HG03571 (cell line): ENCODE results near the gene MNX1.

Source experiments
- ATAC-seq: cut with Tn5 transposase; IDR thresholded peaks from one replicate; pipeline ENCODE4 v1.9.1; 2021; ENCODE audit not compliant: unreplicated experiment

The MNX1 gene

DNA sequence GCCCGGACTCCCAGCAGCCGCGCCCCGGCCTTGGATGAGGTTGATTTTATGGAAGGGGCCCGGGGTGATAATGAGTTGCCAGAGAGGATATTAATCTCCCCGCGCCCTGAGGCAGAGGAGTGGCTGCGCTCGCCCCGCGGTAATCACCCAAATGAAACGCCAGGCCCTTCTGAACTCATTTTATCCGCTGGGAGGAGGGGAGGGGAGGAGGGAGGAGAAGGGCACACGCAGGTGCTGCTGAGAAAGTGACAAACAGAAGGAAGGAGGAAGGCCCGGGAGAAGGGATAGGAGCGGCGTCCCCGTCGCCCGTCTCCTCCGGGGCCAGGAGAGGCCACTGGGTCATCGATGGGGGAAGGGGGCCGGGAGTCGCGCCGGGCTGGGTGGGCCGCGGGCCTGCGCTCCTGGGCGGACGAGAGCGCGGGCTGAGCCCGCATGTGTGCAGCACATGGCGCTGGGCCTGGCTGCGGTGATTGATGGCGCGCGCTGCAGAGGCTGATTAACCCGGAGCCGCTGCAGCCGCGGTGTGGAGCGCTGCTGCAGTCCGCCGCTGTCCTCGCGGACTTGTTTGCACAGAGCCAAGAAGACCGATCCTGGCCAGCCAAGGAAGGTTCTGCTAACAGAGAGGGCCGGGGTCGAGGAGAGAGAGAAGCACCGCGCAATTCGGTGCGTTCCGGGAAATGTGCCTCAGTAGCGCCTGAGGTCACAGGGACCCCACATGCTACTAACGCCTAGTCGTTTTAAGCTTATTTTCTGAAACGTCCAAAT, 6.5 kb downstream of the MNX1 start:
- no peak for ATAC-seq

DNA sequence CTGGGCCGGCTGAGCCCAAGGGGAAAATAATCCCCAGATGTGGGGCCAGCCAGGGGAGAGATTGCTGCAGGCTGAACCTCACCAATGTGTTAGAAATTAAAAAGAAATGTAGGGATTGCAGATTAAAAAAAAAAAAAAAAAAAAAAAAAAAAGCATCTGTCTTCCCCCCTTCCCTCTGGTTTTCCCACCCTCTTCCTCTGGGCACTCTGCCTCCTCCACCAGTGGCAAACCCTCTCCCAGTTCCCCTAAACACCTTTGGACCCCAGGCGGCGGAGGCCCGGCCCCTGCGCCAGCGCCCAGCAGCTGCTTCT, 7.1 kb downstream of the MNX1 start:
- ATAC-seq, result no peak

DNA sequence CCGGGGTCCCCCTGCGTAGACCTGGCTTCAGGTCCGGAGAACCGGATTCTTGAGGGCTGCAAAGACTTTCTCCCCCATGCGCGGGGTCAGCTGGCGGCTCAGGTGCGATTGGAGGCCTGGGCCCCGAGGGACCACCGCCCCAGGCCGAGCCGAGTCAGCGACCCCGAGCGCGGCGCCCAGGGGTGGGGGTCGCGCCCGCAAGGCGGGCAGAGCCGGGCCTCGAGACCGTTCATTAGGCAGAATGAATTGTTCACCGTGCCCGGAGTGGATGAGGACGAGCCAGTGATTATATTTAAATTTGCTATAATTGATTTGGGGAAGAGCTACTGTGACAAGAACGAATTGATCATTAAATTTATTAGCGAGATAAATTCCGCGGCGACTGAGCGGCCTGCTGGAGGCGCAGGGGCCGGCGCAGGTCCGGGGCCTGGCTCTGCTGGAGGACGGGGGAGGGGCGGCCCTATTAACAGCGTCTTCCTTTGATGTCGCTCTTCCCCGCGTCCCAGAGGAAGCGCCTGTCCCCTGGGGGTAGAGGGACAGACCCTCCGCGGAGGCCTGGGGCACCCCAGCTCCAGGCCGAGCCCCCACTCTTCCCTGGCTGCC, 7.5 kb downstream of the MNX1 start:
- ATAC-seq, result no peak

DNA sequence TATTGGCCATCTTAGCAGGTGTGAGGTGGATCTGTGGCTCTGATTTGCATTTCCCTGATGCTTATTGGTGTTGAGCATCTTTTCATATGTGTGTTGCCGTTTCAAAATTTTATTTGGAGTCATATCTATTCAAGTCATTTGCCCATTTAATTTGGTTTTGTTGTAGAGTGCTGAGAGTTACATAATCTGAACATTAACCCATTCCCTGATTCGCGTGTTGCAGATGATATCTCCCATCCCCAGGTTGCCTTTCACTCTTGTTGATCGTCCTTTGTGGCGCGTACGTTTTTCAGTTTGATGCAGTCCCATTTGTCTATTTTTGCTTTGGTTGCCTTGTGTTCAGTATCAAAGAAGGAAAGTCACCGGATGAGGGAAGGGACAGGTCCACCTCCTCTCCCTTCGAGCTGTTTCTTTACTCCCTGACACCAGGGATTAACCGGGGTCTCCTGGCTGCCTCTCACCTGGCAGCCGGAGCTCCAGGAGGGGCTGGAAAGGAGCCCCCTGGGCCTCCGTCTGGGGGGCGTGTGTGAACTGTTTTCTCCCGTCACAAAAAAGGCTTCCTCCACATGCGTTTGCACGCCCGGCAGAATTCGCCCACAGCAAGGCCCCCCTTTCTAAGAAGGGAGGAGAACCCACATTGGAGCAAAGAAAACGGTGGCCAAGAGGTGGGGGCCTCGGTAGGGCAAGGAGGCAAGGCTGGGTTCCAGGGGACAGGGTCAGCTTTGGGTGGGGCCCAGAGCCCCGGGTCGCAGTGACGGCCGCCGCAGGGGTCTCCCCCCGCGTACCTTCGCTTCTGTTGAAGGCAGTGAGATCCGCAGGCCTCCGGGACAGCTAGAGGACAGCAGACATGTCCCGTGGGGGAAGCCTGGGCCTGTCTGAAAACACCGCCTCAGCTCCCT, 8.3 kb downstream of the MNX1 start:
- no peak for ATAC-seq

DNA sequence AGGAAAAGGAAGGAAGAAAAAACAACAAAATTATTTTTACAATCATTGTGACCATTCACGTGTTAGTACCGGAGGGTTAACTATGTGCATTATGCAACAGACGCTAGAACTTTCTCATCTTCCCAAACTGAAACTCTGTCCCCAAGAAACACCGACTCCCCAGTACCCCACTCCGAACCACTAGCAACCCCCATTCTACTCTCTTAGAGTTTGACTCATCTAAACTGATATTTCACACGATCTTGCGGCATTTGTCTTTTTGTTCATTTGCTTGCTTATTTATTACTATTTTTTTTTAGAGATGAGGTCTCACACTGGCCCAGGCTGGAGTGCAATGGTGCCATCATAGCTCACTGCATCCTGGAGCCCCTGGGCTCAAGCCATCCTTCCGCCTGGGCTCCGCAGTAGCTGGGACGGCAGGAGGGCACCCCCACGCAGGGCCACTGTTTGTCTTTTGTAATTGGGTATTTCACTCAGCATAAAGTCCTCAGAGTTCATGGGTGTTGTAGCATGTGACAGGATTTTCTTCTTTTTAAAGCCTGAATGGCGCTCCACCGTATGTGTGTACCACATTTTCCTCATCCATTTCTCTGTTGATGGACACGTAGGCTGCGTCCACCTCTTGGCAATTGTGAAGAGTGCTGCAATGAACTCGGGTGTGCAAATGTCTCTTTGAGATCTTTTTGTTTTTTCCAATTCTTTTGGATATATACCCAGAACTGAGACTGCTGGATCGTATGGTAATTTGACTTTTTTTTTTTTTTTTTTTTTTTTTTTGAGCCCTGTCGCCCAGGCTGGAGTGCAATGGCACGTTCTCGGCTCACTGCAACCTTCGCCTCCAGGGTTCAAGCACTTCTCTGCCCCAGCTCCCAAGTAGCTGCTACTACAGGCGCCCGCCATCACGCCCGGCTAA, 9.5 kb downstream of the MNX1 start:
- no peak for ATAC-seq

DNA sequence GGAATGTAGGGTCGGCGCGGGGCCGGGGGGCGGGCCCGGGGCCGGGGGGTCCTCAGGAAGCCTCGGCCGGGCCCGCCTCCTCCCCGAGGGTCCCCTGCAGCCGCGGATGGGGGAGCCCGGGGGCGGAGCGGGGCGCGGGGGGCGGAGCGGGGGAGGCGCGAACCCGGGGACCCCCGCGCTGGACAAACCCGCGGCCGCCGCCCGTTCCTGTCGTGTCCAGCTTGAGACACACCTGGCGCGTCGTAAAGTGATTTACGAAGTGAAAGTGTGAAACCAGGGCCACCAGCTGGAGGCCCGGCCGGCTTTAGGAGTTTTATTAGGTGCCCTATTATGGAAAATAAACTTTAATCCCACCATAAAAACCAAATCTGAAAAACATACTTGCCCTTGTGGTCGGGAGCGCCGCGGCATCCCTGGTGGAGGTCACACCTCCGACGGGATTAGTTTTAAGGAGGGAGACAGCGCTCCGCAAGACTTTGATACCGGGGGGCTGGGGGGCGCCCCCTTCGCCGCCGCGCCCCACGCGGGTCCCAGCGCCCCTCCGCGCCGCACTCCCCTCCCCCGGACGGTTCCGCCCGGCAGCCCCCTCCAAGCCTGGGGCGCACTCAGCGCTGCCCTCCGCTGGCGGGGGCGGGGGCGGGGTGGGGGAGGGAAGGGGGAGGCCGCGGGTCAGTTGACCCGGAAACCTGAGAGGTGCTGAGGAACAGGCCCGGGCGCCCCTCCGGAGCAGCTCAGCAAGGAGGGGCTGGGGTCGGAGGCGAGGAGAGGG, 10.3 kb downstream of the MNX1 start:
- no peak for ATAC-seq

DNA sequence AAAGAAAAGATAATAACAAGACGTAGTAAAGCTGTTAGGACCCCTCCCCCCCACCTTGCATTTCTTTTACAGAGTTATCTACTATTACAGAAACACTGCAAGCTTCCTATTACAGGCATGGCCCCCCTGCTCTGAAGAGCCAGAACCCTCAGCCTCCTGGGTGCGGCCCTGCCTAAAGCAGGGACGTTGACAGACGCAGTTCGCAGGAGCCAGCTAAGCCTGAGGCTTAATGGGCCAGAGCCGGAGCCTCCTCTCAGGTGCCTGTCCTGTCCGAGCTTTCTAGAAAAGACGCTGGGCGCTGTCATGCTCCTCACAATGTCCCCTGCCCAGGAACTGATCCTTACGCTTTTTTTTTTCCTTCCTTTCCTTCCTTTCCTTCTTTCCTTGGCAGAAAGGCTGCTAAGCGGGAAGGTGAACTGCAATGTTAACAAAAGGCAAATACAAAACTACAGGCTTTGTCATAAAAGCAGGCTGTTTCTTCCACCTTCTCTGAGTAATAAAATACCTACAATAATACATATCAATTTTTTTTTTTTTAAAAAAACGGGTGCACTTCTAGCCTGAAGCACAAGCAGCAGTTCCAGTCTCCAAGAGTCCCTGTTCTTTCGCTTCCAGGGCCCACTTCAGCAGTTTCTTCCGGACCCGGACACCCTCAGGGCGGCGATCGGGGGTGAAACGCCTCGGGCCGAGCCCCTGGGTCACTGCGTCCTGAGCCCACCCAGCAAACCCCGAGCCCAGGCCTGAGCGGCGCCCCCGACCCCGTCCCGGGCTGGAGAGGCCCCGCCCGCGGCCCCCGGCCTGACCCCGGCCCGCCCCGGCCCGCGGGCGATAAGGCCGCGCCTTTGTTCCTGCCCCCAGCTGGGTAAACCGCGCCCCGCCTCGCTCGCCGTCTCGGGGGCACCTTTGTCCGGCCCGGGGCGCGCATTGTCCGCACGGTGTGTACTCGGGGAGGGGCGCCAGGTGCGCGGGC, 11.2 kb downstream of the MNX1 start:
- no peak for ATAC-seq

DNA sequence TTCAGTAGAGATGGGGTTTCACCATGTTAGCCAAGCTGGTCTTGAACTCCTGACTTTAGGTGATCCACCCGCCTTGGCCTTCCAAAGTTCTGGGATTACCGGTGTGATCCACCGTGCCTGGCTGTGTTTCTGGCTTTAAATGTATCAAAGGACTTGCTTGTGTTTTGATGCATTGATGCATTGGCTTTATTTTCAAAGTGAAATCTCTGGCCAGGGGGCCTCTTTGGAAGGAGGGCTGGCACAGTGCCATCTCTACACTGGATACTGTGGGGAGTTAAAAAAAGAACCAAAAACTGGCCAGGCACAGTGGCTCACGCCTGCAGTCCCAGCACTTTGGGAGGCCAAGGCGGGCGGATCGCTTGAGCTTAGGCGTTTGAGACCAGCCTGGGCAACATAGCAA, 16.0 kb downstream of the MNX1 start:
- no peak for ATAC-seq

DNA sequence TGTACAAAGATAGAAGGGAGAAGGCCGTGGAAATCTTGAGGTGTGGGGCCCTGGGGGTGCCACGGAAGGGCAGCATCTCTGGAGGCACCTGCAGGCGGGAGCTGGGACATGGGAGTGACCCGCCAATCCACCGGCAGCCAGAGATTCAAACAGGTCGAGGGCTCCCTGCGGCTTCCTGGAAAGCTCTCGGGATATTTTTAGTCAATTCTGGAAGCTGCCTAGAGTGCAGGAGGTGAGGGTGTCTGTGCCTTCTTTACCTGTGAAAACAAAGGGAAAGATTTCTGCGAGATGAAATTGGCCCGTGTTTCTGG, 16.6 kb downstream of the MNX1 start:
- ATAC-seq, result no peak

DNA sequence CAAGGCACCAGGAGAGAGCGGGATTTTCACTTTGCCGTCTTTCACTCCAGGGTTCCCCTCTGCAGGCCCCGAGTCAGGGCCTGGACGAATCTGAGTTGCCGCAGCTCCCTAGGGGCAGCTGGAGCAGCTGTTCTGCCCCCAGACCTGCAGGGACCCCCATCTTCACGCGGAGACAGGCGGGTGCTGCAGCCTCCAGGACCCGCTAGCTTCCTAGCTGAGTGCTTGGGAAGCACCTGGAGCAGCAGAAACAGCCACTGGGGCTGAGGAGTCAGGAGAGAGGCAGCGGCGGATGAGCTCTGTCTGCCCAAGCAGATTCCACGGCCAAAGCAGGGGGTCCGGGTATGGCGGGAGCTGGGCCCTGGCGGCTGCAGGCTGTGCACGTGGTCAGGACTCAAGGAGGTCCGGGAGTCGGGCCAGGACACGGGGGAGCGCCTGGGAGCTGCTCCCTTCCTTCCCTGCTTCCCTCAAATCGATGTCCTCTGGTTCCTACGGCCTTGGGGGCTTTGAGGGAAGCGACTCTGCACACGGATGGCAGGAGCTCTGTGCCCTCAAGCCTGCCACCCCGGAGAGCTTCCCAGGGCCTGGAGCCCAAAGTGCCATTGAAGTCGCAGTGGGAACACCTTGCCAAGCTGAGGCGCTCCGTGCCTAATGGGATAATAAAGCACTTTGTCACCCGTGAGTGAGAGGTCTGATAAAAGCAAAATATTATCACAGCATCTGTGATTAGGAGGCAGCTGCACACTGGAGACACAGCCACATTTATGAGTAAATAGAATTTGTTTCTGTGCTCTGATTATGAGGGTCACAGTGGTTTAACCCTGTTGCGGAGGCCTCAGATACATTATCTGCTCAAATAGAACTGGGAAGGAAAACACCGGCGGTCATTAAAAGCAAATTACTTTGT, 17.2 kb downstream of the MNX1 start:
- ATAC-seq, result no peak

DNA sequence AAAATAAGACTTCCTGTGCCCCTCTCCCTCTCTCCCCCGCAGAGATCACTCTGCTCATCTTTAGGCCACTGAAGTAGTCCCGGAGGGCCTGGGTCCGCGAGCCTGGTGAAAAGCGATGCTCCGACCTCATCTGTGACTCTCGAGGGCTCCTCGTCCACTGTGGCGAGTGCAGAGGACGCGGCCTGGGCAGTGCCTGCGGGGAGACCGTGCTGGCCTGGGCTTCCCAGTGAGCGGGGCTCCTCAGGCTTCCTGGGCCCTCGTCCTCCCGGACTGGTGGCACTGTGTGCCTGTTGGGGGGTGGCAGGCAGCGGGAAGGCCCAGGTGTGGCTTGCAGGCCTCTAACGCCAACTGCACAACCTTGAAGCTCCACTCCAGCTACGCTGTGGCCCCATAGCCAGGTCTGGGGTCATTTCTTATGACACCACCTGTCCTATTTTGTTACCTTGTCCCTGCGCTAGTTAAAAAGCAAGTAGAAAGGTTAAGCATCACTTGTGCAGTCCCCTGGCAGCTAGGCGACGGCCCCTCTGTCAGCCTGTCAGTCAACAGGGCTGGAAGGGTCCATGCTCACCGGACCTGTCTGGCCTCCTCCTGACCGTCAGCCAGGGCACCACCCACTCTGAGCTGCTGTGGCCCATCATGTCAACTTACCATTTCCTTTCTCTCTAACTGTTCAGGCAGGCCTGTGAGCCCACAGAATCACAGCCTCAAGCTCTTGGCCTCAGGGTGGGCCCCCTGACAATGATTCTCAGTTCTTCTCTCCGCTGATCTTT, 20.5 kb downstream of the MNX1 start:
- no peak for ATAC-seq

DNA sequence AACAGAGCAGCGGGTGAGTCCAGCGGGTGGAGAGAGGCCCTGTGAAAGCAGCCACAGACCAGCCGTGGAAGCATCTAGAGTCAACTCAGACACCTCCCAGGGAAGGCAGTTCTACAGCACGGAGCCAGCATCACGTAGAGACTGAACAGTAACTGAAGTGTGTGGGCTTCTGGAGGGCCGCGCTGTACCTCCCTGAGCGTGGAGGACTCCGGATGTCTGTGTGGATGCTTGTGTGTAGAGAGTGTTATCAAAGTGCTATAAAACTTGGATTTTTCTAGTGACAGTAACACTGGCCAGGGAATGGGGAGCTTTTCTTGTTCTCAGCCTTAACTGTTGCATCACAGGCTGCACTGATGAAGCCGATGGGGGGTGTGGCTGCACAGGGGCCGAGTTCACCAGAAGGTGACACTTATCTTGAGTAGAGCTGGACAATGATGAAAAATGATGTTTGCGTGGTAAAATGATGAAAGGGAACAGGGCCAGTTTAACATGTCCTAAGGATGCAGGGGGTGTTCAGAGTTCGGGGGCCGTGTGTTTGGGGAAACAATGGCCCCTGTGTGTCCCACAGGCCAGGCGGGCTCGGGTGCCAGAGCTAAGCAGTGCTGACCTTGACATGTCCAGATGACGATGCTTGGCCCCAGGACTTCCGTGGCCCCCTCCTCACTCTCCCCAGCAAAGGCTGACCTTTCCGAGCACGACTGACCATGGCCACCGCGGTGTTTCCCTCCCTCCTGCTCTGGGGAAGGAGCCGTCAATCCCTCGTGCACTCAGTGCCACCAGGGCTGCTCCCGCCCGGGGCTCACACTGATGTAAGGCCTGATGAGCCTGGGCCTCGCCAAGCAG, 21.9 kb downstream of the MNX1 start:
- ATAC-seq, result no peak

DNA sequence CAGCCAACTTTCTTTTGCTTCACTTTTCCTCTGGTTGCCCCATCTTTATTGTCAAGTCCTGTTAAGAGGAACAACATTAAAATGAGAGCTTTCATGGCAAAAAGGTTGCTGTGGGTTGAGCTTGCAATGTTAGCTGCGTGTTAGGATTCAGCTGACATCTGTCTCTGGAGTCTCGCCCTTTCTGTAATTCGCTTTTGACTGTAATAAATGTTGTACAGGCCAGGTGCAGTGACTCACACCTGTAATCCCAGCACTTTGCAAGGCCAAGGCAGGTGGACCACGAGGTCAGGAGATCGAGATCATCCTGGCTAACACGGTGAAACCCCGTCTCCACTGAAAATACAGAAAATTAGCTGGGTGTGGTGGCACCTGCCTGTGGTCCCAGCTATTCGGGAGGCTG, 24.1 kb downstream of the MNX1 start:
- no peak for ATAC-seq

DNA sequence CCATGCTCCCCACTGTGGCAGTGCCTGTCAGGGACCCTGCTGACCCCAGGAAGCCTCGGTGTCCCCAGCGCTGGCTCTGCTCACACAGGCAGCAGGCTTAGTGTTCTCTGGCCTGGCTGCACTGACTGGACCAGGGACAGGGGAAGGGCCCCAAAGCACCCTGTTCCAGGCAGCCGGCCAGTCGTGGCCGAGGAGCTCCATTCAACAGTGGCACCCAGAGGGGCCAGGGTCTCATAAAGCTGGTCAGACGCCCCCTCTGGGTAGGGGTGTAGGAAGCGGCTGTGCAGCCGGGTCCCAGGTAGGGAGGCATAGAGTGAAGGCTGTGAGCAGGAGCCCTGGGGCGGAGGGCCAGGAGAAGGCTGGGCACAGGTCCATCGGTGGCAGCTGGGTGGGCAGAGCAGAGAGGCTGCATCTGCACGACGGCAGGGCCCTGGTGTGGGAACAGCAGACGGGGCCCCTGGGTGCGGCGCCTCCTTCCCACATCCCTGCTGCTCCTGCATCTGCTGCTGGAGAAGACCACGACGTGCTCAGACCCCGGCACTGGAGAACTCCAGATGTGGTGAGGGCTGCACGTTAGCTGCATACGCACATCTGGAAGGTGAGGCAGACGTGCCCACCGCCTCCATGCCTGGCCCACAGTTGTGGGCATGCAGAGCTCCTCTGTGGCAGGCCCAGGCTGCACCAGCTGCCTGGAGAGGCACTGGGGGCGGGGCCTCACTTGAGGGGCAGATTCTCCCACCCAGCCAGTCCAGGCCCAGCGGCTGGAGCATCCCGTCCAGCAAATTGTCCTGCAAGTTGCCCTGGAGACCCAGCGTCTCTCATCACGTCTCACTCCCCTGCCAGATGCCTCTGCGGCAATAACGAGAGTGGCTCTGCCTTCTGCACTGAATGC, 25.1 kb downstream of the MNX1 start:
- ATAC-seq, result no peak

DNA sequence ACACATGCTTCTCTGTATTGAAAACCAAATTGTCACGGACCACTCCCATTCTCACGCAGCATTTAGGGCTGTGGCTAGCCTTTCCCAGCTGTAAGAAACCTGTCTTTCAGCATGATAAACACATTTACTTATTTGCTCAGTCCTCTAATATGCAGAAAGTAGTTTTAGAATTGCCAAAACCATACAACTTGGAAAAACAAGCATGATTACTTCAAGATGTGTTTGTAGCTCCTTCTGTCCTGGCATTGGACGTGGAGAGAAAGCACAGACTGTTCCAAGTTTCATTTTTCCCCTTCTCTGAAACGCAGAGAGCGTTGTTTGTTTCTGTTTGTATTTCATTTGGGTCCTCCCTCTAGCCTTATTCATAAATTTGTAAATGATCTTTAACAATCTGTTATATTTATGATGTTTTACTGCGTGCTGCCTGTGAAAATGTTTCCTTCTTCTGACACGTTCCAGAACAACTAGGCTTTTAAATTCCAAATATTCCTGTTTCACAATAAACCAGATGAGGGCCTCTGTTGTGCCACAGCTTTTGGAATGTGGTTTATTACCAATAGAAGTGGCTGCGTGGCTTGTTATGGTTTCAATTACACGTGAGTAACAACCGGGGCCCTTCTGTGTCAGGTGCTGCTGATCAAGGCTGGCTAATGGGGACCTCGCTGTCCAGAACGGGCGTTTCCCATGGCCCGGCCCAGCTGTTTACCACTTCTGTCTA, 26.1 kb downstream of the MNX1 start:
- ATAC-seq, result no peak
